GM19328 (cell line): ENCODE measurements around the gene ZSCAN26.
"Not testable (repeated sequence)": the region's sequence is repeated elsewhere in the genome, so short reads cannot be mapped to it uniquely, and the experiment has no call there.

ENCODE experiments used
- ATAC-seq: cut with Tn5 transposase; IDR thresholded peaks from one replicate; pipeline ENCODE4 v1.9.1; 2021; ENCODE audit warnings: mild to moderate bottlenecking, moderate library complexity; ENCODE audit not compliant: unreplicated experiment

The ZSCAN26 gene

DNA sequence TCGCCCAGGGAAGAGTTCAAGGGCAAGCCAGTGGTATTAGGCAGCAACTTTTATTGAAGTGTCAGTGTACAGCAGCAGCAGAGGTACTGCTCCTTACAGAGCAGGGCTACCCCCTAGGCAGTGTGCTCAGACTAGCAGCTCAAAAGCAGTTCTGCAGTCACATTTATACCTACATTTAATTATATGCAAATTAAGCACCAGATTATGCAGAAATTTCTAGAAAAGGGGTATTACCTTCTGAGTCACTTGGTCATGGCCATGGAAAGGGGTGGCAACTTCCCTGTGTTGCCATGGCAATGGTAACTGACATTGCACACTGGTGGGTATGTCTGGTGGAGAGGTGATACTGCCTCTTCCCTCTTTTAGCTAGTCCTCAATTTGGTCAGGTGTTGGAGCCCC is 12.8 kb upstream of the ZSCAN26 start:
- no peak for ATAC-seq

DNA sequence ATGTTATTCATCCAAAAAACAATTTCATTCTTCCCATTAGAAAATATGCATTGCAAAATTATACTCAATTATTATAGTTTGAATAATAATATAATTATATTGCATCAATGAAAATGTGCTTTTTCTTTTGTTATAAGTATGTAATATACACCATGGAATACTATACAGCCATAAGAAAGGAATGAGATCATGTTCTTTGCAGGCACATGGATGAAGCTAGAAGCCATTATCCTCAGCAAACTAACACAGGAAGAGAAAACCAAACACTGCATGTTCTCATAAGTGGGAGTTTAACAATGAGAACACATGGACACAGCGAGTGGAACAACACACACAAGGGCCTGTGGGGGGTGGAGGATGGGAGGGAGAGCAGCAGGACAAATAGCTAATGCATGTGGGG is 9.9 kb upstream of the ZSCAN26 start:
- ATAC-seq: no peak

DNA sequence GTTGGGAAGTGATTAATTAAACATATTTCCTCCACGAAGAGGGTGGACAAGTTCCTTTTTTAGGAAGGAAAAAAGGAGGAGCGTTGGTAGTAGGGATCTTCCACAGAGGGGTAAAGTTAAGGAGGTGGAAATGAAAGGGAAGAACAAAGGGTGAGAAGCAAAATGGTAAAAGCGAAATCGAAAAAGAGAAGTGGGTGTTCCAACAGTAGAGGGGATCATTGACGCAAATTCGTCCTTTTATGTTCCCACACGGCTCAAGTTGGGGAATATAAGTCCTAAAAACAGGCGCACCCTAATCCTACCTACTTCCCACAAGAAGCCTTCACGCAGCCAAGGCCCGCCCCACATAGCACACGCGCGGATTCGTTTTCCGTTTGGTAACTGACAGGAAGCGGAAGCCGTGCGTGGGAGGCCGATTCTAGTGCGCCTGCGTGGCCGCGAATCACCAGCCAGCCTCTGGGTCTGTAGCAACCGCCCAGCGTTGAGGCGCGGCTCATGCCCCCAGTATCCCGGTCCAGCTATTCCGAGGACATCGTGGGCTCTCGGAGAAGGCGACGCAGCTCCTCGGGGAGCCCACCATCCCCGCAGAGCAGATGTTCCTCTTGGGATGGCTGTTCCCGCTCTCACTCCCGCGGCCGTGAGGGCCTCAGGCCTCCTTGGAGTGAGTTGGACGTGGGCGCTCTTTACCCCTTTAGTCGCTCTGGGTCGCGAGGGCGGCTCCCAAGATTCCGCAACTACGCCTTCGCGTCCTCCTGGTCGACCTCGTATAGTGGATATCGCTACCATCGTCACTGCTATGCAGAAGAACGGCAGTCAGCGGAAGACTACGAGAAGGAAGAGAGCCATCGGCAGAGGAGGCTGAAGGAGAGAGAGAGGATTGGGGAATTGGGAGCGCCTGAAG is 7.8 kb upstream of the ZSCAN26 start, which contains the start of gene NKAPL:
NKAPL (plus strand) TSS at position 421 of the 901 bp plus-strand sequence; CDS start at position 496, 75 bp downstream.
- ATAC-seq: no peak

DNA sequence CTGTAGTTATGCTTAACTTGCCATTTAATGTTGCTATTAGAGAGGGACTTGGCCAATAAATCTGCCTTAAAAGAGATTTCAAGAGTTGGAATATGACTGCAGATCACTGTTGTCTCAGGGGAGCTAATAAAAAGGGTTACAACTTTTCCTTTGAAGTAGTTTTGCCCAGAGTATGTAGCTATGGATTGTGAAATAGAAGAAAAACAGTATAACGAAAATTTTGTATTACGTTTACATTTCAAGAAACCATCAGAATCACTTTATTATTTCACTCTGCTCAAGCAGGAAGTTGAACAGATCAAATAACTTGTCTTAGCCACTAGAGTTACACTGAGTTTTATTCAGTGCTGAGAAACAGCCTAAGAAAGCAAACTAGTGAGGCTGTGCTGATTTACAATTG is 3.0 kb upstream of the ZSCAN26 start:
- ATAC-seq: no peak

DNA sequence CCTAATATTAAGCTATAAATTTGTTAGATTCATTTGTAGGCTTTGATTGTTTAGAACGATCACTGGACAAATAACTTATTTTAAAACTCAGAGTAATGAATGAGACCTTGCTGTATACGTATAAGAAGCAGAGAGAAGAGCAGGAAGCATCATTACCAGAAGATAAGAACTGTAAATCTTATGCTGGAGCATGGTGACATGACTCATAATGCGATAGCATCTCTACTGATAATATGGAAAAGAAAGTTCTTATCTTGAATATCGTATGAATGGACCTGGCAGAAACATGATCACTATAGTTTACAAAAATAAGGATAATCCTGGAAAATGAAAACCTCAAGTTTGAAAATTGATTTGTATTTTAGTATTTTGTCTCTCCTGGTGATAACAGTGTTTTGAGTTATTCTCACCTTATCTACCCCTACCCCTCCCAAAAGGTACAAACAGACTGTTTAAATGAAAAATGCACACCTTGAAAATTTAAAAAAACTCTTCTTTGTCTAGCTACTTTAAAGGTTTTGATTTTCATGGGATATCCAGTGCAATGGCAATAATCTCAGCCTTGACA is 2.0 kb upstream of the ZSCAN26 start:
- ATAC-seq: no peak

DNA sequence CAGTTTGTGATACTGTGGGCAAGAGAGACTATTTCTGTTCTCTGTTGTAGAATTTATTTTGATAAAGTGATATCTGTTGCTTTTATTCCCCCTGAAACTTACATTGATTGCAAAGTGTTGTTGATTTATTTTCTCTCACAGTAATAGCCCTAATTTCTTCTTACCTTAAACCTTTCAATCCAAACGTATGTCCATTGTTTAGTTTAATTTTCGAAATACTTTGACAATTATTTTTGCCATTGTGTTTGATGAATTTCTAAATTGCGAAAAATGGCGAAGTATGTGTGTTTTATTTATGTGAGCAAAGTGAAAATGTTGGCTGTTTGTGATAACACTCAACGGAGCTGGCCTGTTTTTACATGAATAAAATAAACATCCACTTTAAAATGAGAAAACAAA is 381 bp upstream of the ZSCAN26 start:
- no peak for ATAC-seq

DNA sequence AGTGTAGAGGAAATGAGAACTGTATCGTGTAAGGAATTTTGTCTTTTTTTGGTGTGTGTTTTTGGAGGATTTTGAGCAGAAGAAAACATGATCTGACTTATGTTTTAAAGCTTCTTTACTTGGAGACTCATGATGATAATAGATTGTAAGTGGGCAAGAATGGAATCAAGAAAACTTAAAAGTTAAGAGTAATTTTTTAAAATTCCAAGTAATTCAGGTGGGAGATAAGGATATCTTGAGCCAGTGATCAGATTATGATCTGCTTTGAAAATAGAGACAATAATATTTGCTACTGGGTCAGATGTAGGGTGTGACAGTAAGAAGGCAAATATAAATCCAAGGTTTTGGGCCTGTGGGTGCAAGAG is 734 bp downstream of the ZSCAN26 start:
- no peak for ATAC-seq

DNA sequence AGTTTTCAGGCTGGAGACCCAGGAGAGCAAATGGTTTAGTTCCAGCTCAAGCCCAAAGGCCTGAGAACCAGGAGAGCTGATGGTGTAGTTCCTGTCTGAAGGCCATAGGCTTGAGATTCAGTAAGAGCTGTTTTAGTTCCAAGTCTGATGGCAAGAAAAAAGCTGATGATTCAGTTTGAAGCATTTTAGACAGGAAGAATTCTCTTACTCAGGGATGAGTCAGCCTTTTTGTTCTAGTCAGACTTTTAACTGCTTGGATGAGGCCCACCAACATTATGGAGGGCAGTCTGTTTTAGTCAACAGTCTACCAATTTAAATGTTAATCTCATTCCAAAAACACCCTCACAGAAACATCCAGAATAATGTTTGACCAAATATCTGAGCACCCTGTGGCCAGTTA is 2.5 kb downstream of the ZSCAN26 start:
- no peak for ATAC-seq

DNA sequence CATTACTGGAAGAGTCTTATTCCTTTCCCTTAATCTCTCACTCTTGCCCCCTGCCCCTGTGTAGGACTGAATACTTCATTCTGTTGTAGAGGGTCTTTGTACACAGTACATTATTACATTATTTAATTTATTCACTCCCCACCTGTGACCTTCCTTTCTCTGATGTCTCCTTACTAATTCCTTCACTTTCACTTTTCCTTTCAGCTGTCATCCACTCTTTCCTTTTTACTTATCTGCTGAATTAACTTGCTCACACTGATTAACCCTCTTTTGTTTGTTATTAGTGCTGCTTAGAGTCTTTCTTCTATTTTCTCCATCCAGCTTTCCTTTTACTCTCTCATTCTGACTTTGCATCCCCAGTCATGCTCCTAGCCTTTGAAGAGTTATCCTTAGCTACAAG is 7.9 kb downstream of the ZSCAN26 start:
- no peak for ATAC-seq

DNA sequence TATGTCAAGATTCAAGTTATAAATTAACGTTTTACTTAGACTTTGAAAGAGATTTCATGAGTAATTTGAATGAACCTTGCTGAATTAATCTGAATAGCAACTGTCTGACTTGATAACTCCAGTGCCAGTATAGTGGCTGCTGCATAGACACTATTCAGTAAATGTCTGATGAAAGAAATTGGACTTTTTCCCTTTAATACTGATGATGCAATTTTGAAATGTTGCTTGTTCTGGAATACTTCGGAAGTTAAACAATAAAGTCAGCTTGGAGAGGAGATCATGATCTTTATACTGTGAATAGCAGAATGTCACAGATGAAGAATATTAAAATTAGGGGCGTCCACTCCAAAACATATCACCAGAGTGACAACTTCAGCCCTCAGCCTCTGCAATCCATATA is 10.8 kb downstream of the ZSCAN26 start:
- ATAC-seq: no peak

DNA sequence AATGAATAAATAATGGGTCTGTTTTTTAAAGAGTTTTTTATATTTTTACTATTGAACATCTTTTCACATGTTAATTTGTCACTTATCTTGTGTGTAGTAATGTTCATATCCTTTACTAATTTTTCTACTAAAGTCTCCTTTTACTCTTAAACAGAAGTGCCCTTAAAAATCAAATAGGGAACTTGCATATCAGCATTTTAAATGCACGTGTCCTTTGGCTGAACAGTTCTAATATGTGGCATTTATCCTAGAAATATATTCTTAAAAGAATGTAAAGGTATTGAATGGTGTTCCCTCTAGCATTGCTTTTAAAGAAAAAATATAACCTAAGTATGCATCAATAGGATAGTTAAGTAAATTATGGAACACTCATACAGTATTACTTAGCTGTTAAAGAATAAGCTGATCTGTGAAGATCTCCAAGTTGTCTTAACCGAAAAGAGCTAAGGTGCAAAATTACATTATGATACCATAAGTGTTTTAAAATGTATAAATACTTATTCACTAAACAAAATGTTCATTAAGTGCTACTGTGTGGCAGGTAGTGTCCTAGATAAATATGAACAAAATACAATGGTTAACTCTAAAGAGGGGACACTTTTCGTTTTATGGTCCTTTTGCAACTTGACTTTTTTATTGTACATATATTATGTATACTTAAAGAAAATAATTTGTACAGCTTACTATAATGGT is 13.8 kb downstream of the ZSCAN26 start:
- no peak for ATAC-seq

DNA sequence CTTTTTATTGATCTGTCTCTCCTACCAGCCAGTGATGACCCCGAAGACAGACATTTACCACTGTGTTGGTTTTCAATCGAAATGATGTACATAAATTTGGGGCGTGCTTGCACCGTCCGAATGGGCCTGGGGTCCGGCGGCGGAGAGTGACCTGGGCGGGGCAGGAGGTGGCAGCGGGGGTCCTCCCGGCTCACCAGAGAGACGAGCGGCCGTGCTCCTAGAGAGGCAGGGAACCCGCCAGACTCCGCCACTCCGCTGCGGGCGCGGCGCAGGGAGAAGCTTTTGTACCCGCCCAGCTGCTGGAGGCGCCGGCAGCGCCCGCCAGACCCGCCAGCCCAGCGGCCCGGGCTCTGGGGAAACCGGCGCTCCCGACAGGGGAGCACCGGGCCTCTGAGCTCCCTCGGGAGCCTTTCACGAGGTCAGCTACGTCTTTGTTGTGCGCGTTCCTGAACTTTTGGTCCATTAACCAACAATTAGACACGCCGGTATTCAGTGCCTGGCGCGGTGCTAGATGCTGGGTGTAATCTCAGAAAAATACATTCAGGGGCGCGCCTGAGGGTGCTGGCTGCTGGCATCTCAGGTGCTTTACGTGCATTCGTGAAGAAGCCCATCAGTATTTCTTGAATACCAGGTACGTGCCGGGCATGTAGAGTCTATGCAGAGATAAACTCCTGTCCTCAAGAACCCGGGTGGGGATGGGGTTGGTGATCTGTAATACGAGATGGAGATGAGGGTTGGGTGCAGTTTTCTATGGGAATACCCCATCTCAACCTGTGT is 14.5 kb downstream of the ZSCAN26 start, which contains the start of gene PGBD1:
PGBD1 (plus strand) TSS at position 285 of the 777 bp plus-strand sequence. CDS start 2,242 bp downstream, outside the sequence.
- peak; percentile 94 for ATAC-seq

DNA sequence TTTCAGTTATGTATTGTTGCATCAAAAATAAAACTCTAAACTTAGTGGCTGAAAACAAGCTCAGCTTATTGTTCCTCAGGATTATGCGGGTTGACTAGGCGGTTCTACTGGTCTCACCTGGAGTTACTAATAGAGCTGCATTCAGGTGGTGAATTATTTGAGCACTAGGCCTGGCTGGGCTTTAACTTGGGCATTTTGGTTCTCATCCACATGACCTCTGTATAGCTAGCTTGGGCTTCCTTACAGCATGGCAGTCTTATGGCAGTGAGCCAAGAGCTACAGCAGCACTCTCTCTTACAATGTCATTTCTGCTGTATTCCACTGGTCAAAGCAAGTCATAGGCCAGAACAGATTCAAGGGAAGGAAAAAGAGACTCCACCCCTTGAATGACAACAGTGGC is 16.0 kb downstream of the ZSCAN26 start:
- ATAC-seq: no peak

DNA sequence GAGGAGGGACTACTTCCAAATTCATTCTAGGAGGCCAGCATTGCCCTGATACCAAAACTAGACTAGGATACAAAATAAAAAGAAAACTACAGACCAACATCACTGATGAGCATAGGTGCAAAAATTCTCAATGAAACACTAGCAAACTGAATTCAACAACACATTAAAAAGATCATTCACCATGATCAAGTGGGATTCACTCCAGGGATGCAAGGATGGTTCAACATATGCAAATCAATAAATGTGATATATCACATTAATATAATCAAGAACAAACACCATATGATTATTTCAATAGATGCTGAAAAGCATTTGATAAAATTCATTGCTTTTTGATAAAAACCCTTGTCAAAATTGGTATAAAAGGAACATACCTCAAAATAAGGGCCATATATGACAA is 24.6 kb downstream of the ZSCAN26 start:
- no peak for ATAC-seq

DNA sequence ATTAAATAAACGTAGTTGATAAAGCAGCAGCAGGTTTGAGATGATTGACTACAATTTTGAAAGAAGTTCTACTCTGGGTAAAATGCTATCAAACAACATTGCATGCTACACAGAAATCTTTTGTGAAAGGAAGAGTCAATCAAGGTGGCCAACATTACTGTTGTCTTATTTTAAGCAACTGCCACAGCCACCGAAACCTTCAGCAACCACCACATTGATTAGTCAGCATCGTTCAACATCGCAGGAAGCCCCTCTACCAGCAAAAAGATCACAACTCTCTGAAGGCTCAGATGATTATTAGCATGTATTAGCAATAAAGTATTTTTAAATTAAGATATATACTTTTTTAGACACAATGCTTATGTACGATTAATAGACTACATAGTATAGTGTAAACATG is 28.4 kb downstream of the ZSCAN26 start:
- ATAC-seq: no peak

DNA sequence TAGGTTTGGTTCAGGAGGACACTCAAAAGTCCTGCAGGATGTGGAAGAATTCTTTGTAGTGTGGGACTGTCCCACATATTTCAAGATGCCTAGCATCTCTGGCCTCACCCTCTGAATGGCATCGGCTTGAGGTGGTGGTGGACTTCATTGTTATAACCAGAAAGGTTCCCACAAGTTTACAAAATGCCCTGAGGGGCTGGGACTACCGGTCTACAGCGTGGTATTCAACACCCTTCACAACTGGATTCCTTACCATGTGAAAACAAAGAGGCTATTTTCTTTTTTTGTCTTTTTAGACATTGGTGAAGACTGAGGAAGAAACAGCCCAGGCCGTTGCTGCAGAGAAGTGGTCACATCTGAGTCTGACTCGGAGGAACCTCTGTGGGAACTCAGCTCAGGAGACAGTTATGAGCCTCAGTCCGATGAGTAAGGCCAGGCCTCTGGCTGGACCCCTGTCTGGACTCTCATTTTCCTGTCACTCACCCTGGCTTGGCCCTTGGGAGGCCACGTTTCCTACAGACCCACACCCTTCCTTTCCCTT is 29.6 kb downstream of the ZSCAN26 start:
- no peak for ATAC-seq

DNA sequence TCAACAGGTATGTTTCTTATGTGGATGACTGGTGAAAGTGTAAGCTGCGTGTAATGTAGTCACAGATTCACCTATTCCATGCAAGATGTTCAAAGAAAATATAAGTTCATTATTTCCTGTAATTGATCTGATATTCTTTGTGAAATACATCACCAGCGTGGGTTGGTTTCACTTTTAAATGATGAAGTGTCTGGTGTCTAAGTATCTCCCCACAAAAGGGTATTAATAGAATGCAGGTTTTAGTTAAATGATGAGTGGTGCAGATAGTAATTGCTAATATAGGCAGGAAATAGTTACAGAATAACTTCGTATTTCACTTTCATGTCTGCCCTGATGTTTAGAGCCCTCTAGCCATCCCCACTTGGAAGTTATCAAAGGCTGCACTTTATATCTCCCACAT is 36.6 kb downstream of the ZSCAN26 start:
- peak; percentile 79 for ATAC-seq

DNA sequence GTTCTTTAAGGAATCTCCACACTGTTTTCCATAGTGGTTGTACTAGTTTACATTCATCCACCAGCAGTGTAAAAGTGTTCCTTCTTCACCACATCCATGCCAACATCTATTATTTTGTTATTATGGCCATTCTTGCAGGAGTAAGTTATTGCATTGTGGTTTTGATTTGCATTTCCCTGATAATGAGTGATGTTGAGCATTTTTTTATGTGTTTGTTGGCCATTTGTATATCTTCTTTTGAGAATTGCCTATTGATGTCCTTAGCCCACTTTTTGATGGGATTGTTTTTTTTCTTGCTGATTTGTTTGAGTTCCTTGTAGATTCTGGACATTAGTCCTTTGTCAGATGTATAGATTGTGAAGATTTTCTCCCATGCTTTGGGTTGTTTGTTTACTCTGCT is 39.4 kb downstream of the ZSCAN26 start:
- not testable (repeated sequence) for ATAC-seq

DNA sequence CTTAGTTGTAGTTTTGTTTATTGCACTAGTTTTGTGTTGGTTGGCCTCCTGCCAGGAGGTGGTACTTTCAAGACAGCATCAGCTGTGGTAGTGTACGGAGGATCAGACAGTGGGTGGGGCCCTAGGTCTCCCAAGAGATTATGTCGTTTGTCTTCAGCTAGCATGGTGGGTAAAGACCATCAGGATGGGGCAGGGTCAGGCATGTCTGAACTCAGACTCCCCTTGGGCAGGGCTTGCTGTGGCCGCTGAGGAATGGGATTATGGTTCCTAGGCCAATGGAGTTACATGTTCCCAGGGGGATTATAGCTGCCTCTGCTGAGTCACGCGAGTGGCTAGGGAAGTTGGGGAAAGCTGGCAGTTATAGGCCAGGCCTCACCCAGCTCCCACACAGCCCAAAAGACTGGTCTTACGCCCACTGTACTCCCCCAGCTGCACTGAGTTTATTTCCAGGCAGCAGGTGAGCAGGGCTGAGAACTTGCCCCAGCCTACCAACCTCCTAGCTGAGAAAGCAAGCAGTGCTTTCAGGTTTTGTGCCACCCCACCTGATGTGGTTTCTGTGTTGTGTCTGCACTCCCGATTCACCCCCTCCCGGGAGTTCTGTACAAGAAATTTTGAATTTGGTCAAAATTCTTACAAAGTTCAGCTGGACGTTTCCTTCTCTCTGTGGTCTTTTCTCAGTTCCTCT is 44.3 kb downstream of the ZSCAN26 start:
- ATAC-seq: no peak

DNA sequence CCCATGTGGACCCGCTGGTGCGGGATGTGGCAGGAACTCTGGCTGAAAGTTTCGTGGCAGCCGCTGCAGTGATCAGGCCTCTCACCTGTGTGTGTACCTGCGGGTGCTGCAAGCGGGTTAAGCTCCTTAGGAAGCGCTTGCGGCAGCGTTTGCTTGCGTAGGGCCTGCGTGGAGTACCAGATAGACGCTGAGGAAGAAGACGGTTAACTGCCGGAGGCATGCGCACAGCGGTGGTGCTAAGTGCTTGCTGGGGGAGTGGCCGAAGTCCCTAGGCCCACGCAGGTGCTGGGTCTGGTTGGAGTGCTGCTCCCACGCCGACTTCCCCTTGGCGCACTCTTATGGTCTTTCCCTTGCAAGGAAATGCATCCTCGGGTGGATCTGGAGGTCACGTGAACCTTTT is 46.0 kb downstream of the ZSCAN26 start:
- no peak for ATAC-seq
